DND-41 (cell line): ENCODE data around the gene MEGF8.

Experiments
- ATAC-seq: fragments of 200-7000 bp; cut with Tn5 transposase; 3 replicates; pipeline ENCODE4 v1.9.1; 2021; ENCODE audit warnings: low read depth; ENCODE audit not compliant: insufficient read depth
- DNase-seq: peaks from one replicate; pipeline ENCODE4 v3.0.0-alpha.2; 2020
- H2AFZ ChIP-seq: 2 replicates; pipeline ENCODE4 v1.6.0; 2012; ENCODE audit warnings: low read depth, low read length
- H3K27ac ChIP-seq: 2 replicates; pipeline ENCODE4 v1.5.1; 2012; ENCODE audit warnings: low read length, inconsistent platforms
- H3K27me3 ChIP-seq: fragments of 200-600 bp; sonication (generic); 2 replicates; pipeline ENCODE4 v1.6.0; 2012; ENCODE audit warnings: low read length, mild to moderate bottlenecking, inconsistent platforms; ENCODE audit not compliant: insufficient read depth, poor library complexity
- H3K36me3 ChIP-seq: 2 replicates; pipeline ENCODE4 v1.5.1; 2012; ENCODE audit warnings: low read length, inconsistent platforms; ENCODE audit not compliant: insufficient read depth
- H3K4me1 ChIP-seq: 2 replicates; pipeline ENCODE4 v1.5.1; 2012; ENCODE audit warnings: mild to moderate bottlenecking, low read length; ENCODE audit not compliant: insufficient read depth
- H3K4me2 ChIP-seq: 2 replicates; pipeline ENCODE4 v1.6.0; 2012; ENCODE audit warnings: mild to moderate bottlenecking, moderate library complexity, low read length, inconsistent platforms; ENCODE audit not compliant: insufficient read depth
- H3K4me3 ChIP-seq, 2 experiments: fragments of 200-600 bp in 1 of 2; shearing (Covaris generic) in 1 of 2; 2 replicates each; pipeline ENCODE4 v1.5.1; 2012 to 2016; ENCODE audit warnings: inconsistent platforms in 2 of 2, low read length in 2 of 2, mild to moderate bottlenecking in 2 of 2, low read depth in 1 of 2, moderate library complexity in 1 of 2
- H3K79me2 ChIP-seq: 2 replicates; pipeline ENCODE4 v1.6.0; 2012; ENCODE audit warnings: low read length, inconsistent platforms; ENCODE audit not compliant: insufficient read depth
- H3K9ac ChIP-seq: 2 replicates; pipeline ENCODE4 v1.6.0; 2012; ENCODE audit warnings: low read depth, mild to moderate bottlenecking, inconsistent platforms, low read length, moderate library complexity
- H3K9me3 ChIP-seq: 2 replicates; pipeline ENCODE4 v1.5.1; 2012; ENCODE audit warnings: low read length, moderate library complexity, mild to moderate bottlenecking, inconsistent platforms; ENCODE audit not compliant: insufficient read depth, severe bottlenecking
- H4K20me1 ChIP-seq: 2 replicates; pipeline ENCODE4 v1.6.0; 2012; ENCODE audit warnings: low read length; ENCODE audit not compliant: insufficient read depth
- CTCF ChIP-seq: IDR thresholded peaks from 2 replicates; pipeline ENCODE4 v1.5.1; 2012; ENCODE audit warnings: borderline replicate concordance, low read length, moderate library complexity, mild to moderate bottlenecking; ENCODE audit not compliant: poor library complexity, severe bottlenecking; ENCODE audit errors: extremely low read depth
- EZH2 ChIP-seq: IDR thresholded peaks from 3 replicates; pipeline ENCODE4 v1.6.1; 2012; ENCODE audit warnings: borderline replicate concordance, low read depth, mild to moderate bottlenecking, moderate library complexity, low read length, inconsistent platforms; ENCODE audit not compliant: severe bottlenecking

The MEGF8 gene

GRCh38 chr19:42403586-42403985 lies 78.2 kb downstream of the MEGF8 start:
- H2AFZ ChIP-seq, result no peak overlapping the region
- no peaks in the 10 kb centered on the region for H3K79me2 ChIP-seq
- H3K4me1 ChIP-seq, result peaks cover 11% of the 10 kb centered on the region
- H3K36me3 ChIP-seq, result peaks cover 25% of the 10 kb centered on the region
- no peak overlapping the region for H3K4me2 ChIP-seq
- ATAC-seq (no peak), DNase-seq (no peak)
- no peak overlapping the region for H3K27ac ChIP-seq
- H3K9ac ChIP-seq, result no peak overlapping the region
- H4K20me1 ChIP-seq, result peaks cover 36% of the 10 kb centered on the region
- no peak overlapping the region for H3K4me3 ChIP-seq
- TF ChIP-seq EZH2 (no peak), CTCF (no peak)
- H3K9me3 ChIP-seq, result no peaks in the 10 kb centered on the region
- H3K27me3 ChIP-seq, result no peaks in the 10 kb centered on the region

GRCh38 chr19:42406111-42406510 lies 80.7 kb downstream of the MEGF8 start:
- Histone ChIP-seq H3K27ac (no peak overlapping the region), H3K4me1 (peaks cover 7% of the 10 kb centered on the region), H3K9me3 (no peaks in the 10 kb centered on the region), H3K79me2 (no peaks in the 10 kb centered on the region), H3K36me3 (peaks cover 32% of the 10 kb centered on the region), H3K9ac (no peak overlapping the region), H3K4me2 (no peak overlapping the region), H3K27me3 (no peaks in the 10 kb centered on the region), H3K4me3 (no peak overlapping the region), H4K20me1 (peaks cover 47% of the 10 kb centered on the region), H2AFZ (no peak overlapping the region)
- no peak for DNase-seq
- no peak for ATAC-seq
- no peak for TF ChIP-seq CTCF
- no peak for TF ChIP-seq EZH2

- TF ChIP-seq EZH2 (no peak), CTCF (no peak)
- Histone ChIP-seq H3K27me3 (no peaks in the 10 kb centered on the region), H3K4me2 (no peak overlapping the region), H3K9ac (no peak overlapping the region), H2AFZ (no peak overlapping the region), H3K79me2 (no peaks in the 10 kb centered on the region), H3K27ac (no peak overlapping the region), H4K20me1 (peaks cover 49% of the 10 kb centered on the region), H3K9me3 (no peaks in the 10 kb centered on the region), H3K36me3 (peaks cover 32% of the 10 kb centered on the region), H3K4me1 (no peaks in the 10 kb centered on the region), H3K4me3 (no peak overlapping the region)
- DNase-seq, result no peak
- ATAC-seq, result no peak
Observed at GRCh38 chr19:42407085-42407815, 81.8 kb downstream of the MEGF8 start.
